Activated naive CD4-positive, alpha-beta T cell treated with anti-CD3 and anti-CD28 coated beads, Interleukin-2, amount 50 U/mL, for 24 hours (primary cell): ENCODE data around the gene GNG12.

Experiments used
- H3K27ac Mint-ChIP-seq: one replicate; pipeline ENCODE4 v1.8.0; 2021; ENCODE audit warnings: mild to moderate bottlenecking, mixed read lengths
- H3K27me3 Mint-ChIP-seq: one replicate; pipeline ENCODE4 v1.8.0; 2021; ENCODE audit warnings: mixed read lengths
- H3K36me3 Mint-ChIP-seq: one replicate; pipeline ENCODE4 v1.8.0; 2021; ENCODE audit warnings: mixed read lengths
- H3K4me1 Mint-ChIP-seq: one replicate; pipeline ENCODE4 v1.8.0; 2021; ENCODE audit warnings: mixed read lengths
- H3K4me3 Mint-ChIP-seq: one replicate; pipeline ENCODE4 v1.8.0; 2021; ENCODE audit warnings: mild to moderate bottlenecking, mixed read lengths
- H3K9me3 Mint-ChIP-seq: one replicate; pipeline ENCODE4 v1.8.0; 2021; ENCODE audit warnings: mixed read lengths

GNG12 gene

GRCh38 chr1:67689267-67690017 is 143.8 kb downstream of the GNG12 start:
- H3K36me3 Mint-ChIP-seq, result peaks cover 26% of the 10 kb centered on the region
- H3K27me3 Mint-ChIP-seq, result no peaks in the 10 kb centered on the region
- peak overlapping the region; percentile 55 for H3K27ac Mint-ChIP-seq
- no peaks in the 10 kb centered on the region for H3K9me3 Mint-ChIP-seq
- H3K4me1 Mint-ChIP-seq, result peaks cover 32% of the 10 kb centered on the region
- H3K4me3 Mint-ChIP-seq, result peak overlapping the region; percentile 82

- Mint-ChIP-seq H3K27me3 (no peaks in the 10 kb centered on the region), H3K36me3 (peaks cover 26% of the 10 kb centered on the region), H3K27ac (no peak overlapping the region), H3K9me3 (no peaks in the 10 kb centered on the region), H3K4me3 (peak overlapping the region; percentile 82), H3K4me1 (peaks cover 40% of the 10 kb centered on the region)
Measured at GRCh38 chr1:67688526-67689219, 144.6 kb downstream of the GNG12 start.

GRCh38 chr1:67687649-67688048 is 145.6 kb downstream of the GNG12 start:
- peaks cover 49% of the 10 kb centered on the region for H3K4me1 Mint-ChIP-seq

GRCh38 chr1:67687198-67687545 is 146.1 kb downstream of the GNG12 start:
- peaks cover 26% of the 10 kb centered on the region for H3K36me3 Mint-ChIP-seq
- no peaks in the 10 kb centered on the region for H3K9me3 Mint-ChIP-seq
- H3K4me3 Mint-ChIP-seq, result peak overlapping the region; percentile 98
- peaks cover 54% of the 10 kb centered on the region for H3K4me1 Mint-ChIP-seq
- peak overlapping the region; percentile 98 for H3K27ac Mint-ChIP-seq
- H3K27me3 Mint-ChIP-seq, result no peaks in the 10 kb centered on the region

More at GRCh38 chr1:67687649-67688048, 145.6 kb downstream of the GNG12 start:
- Mint-ChIP-seq H3K27ac (peak overlapping the region; percentile 4), H3K9me3 (no peaks in the 10 kb centered on the region), H3K36me3 (peaks cover 26% of the 10 kb centered on the region), H3K4me3 (peak overlapping the region; percentile 98), H3K27me3 (no peaks in the 10 kb centered on the region)

- H3K4me1 Mint-ChIP-seq, result peaks cover 57% of the 10 kb centered on the region
- peak overlapping the region; percentile 98 for H3K27ac Mint-ChIP-seq
- H3K27me3 Mint-ChIP-seq, result no peaks in the 10 kb centered on the region
- H3K4me3 Mint-ChIP-seq, result peak overlapping the region; percentile 98
- H3K9me3 Mint-ChIP-seq, result no peaks in the 10 kb centered on the region
- peaks cover 26% of the 10 kb centered on the region for H3K36me3 Mint-ChIP-seq
Measured at GRCh38 chr1:67686267-67687197, 146.7 kb downstream of the GNG12 start.

GRCh38 chr1:67685558-67686266 is 147.6 kb downstream of the GNG12 start:
- H3K9me3 Mint-ChIP-seq, result no peaks in the 10 kb centered on the region
- H3K36me3 Mint-ChIP-seq, result peaks cover 24% of the 10 kb centered on the region
- H3K27ac Mint-ChIP-seq, result peak overlapping the region; percentile 82
- peaks cover 61% of the 10 kb centered on the region for H3K4me1 Mint-ChIP-seq
- no peaks in the 10 kb centered on the region for H3K27me3 Mint-ChIP-seq
- H3K4me3 Mint-ChIP-seq, result peak overlapping the region; percentile 98

- Mint-ChIP-seq H3K36me3 (peaks cover 24% of the 10 kb centered on the region), H3K27ac (peak within 1 kb of the TSS; percentile 98), H3K9me3 (no peaks in the 10 kb centered on the region), H3K4me3 (peak within 1 kb of the TSS; percentile 98), H3K4me1 (peaks cover 61% of the 10 kb centered on the region), H3K27me3 (no peaks in the 10 kb centered on the region)
Measured at GRCh38 chr1:67685067-67685557, 148.2 kb downstream of the GNG12 start, which contains the start of gene GADD45A. Gene GADD45A, plus strand, starts transcription at chr1:67685201. Its CDS starts 294 bp downstream, at chr1:67685495.

- Mint-ChIP-seq H3K9me3 (no peaks in the 10 kb centered on the region), H3K4me1 (peaks cover 61% of the 10 kb centered on the region), H3K4me3 (peak overlapping the region; percentile 98), H3K27me3 (no peaks in the 10 kb centered on the region), H3K36me3 (peaks cover 24% of the 10 kb centered on the region), H3K27ac (peak overlapping the region; percentile 98)
Measured at GRCh38 chr1:67684526-67685066, 148.7 kb downstream of the GNG12 start.

- peaks cover 56% of the 10 kb centered on the region for H3K4me1 Mint-ChIP-seq
- peaks cover 19% of the 10 kb centered on the region for H3K36me3 Mint-ChIP-seq
- H3K27me3 Mint-ChIP-seq, result no peaks in the 10 kb centered on the region
- H3K27ac Mint-ChIP-seq, result peak overlapping the region; percentile 98
- peak overlapping the region; percentile 98 for H3K4me3 Mint-ChIP-seq
- no peaks in the 10 kb centered on the region for H3K9me3 Mint-ChIP-seq
Measured at GRCh38 chr1:67683766-67684525, 149.3 kb downstream of the GNG12 start.

- H3K36me3 Mint-ChIP-seq, result peaks cover 13% of the 10 kb centered on the region
- peak overlapping the region; percentile 98 for H3K4me3 Mint-ChIP-seq
- H3K27me3 Mint-ChIP-seq, result no peaks in the 10 kb centered on the region
- no peaks in the 10 kb centered on the region for H3K9me3 Mint-ChIP-seq
- peak overlapping the region; percentile 98 for H3K27ac Mint-ChIP-seq
- peaks cover 52% of the 10 kb centered on the region for H3K4me1 Mint-ChIP-seq
Measured at GRCh38 chr1:67683316-67683715, 150.0 kb downstream of the GNG12 start.

GRCh38 chr1:67682659-67683197 is 150.5 kb downstream of the GNG12 start:
- Mint-ChIP-seq H3K27ac (peak overlapping the region; percentile 89), H3K9me3 (no peaks in the 10 kb centered on the region), H3K36me3 (peaks cover 10% of the 10 kb centered on the region), H3K27me3 (no peaks in the 10 kb centered on the region), H3K4me1 (peaks cover 47% of the 10 kb centered on the region), H3K4me3 (peak overlapping the region; percentile 51)

GRCh38 chr1:67680486-67680885 is 152.8 kb downstream of the GNG12 start:
- H3K9me3 Mint-ChIP-seq, result no peaks in the 10 kb centered on the region
- peaks cover 38% of the 10 kb centered on the region for H3K4me1 Mint-ChIP-seq
- H3K27me3 Mint-ChIP-seq, result no peaks in the 10 kb centered on the region
- H3K36me3 Mint-ChIP-seq, result peaks cover 2% of the 10 kb centered on the region
- peak overlapping the region; percentile 15 for H3K27ac Mint-ChIP-seq
- no peak overlapping the region for H3K4me3 Mint-ChIP-seq

GRCh38 chr1:67679691-67680090 is 153.6 kb downstream of the GNG12 start:
- H3K27me3 Mint-ChIP-seq, result no peaks in the 10 kb centered on the region
- H3K4me3 Mint-ChIP-seq, result no peak overlapping the region
- peaks cover 41% of the 10 kb centered on the region for H3K4me1 Mint-ChIP-seq
- H3K27ac Mint-ChIP-seq, result no peak overlapping the region
- no peaks in the 10 kb centered on the region for H3K36me3 Mint-ChIP-seq
- H3K9me3 Mint-ChIP-seq, result no peaks in the 10 kb centered on the region

- no peak overlapping the region for H3K4me3 Mint-ChIP-seq
- H3K27ac Mint-ChIP-seq, result no peak overlapping the region
- H3K9me3 Mint-ChIP-seq, result no peaks in the 10 kb centered on the region
- no peaks in the 10 kb centered on the region for H3K27me3 Mint-ChIP-seq
- peaks cover 40% of the 10 kb centered on the region for H3K4me1 Mint-ChIP-seq
- no peaks in the 10 kb centered on the region for H3K36me3 Mint-ChIP-seq
Measured at GRCh38 chr1:67677930-67678329, 155.3 kb downstream of the GNG12 start.
